ENCODE measurements around the gene KASH5.

- no peak for TF ChIP-seq SUZ12 (IDR thresholded peaks at IDR 0.05; ENCODE audit: extremely low read depth, insufficient read depth, insufficient read length)
- TF ChIP-seq YY1 (IDR thresholded peaks at IDR 0.05; ENCODE audit: insufficient read depth, insufficient read length), result no peak
- TF ChIP-seq ZNF274 (IDR thresholded peaks at IDR 0.05; ENCODE audit: low read depth, low read length), result no peak
These were observed 24.6 kb upstream of the KASH5 start, which contains the start of gene DKKL1 for GRCh38 chr19:49363268-49364082.

Data from NT2/D1 (cell line).